ENCODE measurements around the gene CTXND2.
"Not testable (repeated sequence)": the region's sequence is repeated elsewhere in the genome, so short reads cannot be mapped to it uniquely, and the experiment has no call there.

The CTXND2 gene

DNA sequence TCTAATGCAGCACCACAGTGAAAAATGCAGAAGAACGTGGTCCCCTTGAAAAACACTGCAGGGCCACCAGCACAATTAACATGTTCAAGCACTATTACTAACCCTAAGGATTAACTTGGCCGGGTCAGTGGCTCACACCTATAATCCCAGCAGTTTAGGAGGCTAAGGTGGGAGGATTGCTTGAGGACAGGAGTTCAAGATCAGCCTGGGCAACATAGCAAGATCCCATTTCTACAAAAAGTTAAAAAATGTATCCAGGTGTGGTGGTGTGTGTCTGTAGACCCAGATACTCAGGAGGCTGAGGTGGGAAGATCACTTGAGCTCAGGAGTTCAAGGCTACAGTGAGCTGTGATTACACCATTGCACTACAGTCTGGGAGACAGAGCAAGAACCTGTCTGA lies 13.4 kb upstream of the CTXND2 start:
- FAIRE-seq (no peak), DNase-seq (ENCODE audit: insufficient read length) (no peak)
- TF ChIP-seq TAF1 (IDR thresholded peaks at IDR 0.05; ENCODE audit: borderline replicate concordance, low read depth, low read length) (no peak), POLR2A (IDR thresholded peaks at IDR 0.05; ENCODE audit: low read depth, low read length) (no peak), POLR2AphosphoS5 (IDR thresholded peaks at IDR 0.05; ENCODE audit: low read depth, low read length) (no peak)

DNA sequence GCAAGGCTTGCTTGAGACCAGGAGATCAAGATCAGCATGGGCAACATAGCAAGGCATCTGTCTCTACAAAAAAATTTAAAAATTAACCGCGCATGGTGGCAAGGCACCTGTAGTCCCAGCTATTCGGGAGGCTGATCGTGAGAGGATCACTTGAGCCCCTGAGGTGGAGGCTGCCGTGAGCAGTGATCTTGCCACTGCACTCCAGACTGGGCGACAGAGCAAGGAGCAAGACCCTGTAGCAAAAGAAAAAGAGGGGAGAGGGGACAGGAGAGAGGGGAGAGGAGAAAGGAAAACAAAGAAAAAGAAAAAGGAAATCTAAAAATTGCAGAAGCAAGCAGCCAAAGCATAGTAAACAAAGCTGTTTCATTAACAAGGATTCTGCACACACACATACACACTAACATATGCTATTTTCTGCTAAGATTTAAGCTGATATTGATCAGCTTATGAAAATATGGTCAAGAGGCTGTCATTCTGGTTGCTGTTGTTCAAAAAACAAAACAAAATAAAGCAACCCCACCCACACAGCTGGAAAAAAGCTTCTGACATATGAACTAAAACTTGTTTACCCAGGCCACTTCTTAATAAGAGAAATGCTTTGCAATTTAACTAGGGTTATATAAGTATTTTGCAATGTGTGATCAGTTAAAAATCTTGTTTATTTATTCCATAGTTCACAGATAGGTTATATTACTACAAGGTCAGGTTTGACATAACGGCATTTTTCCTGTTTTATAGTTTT lies 12.3 kb upstream of the CTXND2 start:
- TF ChIP-seq POLR2A (IDR thresholded peaks at IDR 0.05; ENCODE audit: low read depth, low read length) (no peak), TAF1 (IDR thresholded peaks at IDR 0.05; ENCODE audit: borderline replicate concordance, low read depth, low read length) (no peak), POLR2AphosphoS5 (IDR thresholded peaks at IDR 0.05; ENCODE audit: low read depth, low read length) (no peak)
- no peak for DNase-seq (ENCODE audit: insufficient read length)
- no peak for FAIRE-seq

DNA sequence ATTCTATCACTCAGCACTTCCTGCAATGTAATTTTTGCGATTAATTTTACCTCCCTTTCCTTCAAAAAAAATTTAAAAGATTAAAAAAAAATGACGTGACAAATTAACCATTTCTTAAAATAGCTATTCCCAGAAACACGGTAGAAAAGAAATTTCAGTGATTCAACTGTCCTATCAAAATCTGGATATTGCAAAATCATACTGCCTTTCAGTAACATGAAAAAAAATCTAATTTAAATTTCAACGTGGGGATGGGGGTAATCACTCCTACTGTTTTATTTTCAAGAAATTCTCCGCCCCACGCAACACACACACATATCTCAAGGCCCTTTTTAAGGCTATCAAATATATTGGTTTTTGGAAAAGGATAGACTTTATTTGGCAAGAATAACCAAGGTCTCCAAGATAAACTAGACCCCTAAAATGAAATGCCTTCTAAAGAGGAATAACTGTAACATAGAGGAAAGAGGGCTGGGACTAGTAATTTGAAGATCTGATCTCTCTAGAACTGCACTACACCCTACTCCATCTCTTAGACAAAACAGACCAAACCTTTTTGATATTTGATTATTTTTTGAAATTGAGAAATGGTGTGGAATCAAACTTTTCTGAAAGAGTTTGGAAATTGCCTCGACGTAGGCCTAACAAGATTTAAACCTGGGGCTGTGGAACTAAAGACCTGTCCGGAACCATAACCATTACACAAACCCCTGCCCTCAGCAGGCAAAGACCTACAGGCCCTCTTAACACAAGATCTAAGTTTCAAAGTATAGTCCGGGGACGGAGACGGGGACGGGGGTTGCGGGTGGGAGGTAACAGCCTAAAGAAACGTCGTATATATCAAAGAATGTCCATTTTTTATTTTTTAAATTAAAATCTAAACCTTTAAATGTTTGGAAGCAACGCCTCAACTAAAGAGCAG lies 11.5 kb upstream of the CTXND2 start:
- FAIRE-seq (peak; percentile 33), DNase-seq (ENCODE audit: insufficient read length) (no peak)
- TF ChIP-seq TAF1 (IDR thresholded peaks at IDR 0.05; ENCODE audit: borderline replicate concordance, low read depth, low read length) = no peak
- TF ChIP-seq POLR2AphosphoS5 (IDR thresholded peaks at IDR 0.05; ENCODE audit: low read depth, low read length) = no peak
- TF ChIP-seq POLR2A (IDR thresholded peaks at IDR 0.05; ENCODE audit: low read depth, low read length) = no peak

DNA sequence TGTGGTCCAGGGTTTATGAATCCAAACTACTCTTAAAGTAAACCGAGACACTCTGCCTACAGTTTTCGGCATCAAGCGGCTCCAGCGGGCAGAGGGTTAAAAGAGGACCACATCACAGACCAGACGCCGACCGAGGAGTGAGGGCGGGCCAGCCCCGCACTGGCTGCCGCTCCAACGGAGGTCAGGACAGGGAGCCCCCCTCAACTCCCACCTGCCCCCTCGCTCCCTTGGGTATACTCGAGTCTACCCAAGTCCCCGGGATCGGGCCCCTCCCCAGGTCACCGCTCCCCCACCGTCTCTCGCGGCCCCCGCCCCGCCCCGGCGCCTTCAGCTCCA lies 10.8 kb upstream of the CTXND2 start:
- TF ChIP-seq TAF1 (IDR thresholded peaks at IDR 0.05; ENCODE audit: borderline replicate concordance, low read depth, low read length) (no peak), POLR2A (IDR thresholded peaks at IDR 0.05; ENCODE audit: low read depth, low read length) (no peak), POLR2AphosphoS5 (IDR thresholded peaks at IDR 0.05; ENCODE audit: low read depth, low read length) (no peak)
- FAIRE-seq = no peak
- DNase-seq (ENCODE audit: insufficient read length) = no peak

DNA sequence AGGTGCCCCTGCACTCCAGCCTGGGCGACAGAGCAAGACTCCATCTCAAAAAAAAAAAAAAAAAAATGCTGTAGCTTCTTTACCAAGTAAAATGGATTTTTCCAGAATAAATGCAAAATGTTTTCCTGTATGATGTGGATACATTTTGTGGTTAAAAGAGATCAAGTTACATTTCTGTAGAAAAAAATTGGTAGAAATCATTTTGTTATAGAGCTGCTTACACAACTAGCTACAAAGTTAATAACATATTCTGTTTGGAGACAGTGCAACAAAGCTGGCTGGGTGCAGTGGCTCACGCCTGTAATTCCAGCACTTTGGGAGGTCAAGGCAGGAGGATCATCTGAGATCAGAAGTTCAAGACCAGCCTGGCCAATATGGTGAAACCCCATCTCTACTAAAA lies 8.0 kb upstream of the CTXND2 start:
- FAIRE-seq; DNase-seq (ENCODE audit: insufficient read length): not testable (repeated sequence)

DNA sequence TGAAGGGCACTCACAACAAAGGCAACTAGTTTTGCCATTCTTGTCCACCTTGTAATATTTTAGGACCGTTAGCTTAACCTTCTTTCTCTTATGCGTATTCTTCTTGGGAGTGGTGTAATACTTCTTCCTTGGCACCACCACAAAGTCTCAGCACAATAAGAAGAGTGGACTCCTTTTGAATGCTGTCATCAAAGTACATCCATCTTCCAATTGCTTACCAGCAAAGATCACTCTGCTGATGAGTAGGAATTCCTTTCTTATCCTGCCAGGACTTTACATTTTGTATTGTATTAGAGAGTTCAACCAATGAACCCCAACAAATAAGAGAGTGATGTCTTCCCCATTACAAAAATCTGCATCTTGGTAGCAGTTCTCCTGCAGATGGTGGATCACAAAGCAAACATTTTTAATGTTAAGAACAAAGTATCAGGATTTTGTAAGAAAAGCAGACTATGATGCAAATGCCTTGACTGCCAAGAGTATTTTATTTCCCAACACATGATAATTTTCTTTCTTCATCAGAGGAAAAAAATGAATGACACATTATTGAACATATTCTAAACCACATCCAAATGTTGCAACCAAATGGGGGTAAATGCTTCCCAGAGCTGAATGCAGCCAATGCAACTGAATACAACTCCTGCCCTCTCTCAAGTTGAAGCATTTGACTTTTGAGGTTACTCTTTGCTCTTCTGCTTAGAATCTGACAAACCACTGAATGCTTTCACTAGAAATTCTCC lies 5.4 kb upstream of the CTXND2 start:
- TF ChIP-seq POLR2AphosphoS5 (IDR thresholded peaks at IDR 0.05; ENCODE audit: low read depth, low read length) (no peak), POLR2A (IDR thresholded peaks at IDR 0.05; ENCODE audit: low read depth, low read length) (no peak), TAF1 (IDR thresholded peaks at IDR 0.05; ENCODE audit: borderline replicate concordance, low read depth, low read length) (no peak)
- DNase-seq (ENCODE audit: insufficient read length) = no peak
- FAIRE-seq = no peak

DNA sequence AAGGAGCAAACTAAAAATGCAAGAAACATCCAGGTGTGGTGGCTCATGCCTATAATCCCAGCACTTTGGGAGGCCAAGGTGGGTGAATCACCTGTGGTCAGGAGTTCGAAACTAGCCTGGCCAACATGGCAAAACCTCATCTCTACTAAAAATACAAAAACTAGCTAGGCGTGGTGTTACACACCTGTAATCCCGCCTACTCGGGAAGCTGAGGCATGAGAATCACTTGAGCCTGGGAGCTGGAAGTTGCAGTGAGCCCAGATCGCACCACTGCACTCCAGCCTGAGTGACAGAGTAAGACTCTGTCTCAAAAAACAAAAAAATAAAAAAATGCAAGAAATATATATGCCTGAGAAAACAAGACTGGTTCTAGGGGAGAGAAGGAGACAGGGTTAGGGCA lies 3.8 kb upstream of the CTXND2 start:
- DNase-seq (ENCODE audit: insufficient read length); FAIRE-seq: not testable (repeated sequence)

DNA sequence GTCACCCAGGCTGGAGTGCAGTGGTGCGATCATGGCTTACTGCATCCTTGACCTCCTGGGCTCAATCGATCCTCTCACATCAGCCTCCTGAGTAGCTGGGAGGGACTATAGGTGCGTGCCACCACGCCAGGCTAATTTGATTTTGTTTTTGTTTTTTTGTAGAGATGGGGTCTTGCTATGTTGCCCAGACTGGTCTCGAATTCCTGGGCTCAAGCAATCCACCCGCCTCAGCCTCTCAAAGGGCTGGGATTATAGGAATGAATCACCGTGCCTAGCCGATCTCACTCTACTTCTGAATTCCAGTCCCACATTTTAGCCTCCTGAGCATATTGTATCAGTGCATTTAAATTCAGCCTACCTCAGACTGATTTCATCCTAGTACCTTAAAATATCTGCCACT lies 1.8 kb downstream of the CTXND2 start:
- DNase-seq (ENCODE audit: insufficient read length) (no peak), FAIRE-seq (no peak)
- TF ChIP-seq POLR2A (IDR thresholded peaks at IDR 0.05; ENCODE audit: low read depth, low read length) (no peak), POLR2AphosphoS5 (IDR thresholded peaks at IDR 0.05; ENCODE audit: low read depth, low read length) (no peak)

DNA sequence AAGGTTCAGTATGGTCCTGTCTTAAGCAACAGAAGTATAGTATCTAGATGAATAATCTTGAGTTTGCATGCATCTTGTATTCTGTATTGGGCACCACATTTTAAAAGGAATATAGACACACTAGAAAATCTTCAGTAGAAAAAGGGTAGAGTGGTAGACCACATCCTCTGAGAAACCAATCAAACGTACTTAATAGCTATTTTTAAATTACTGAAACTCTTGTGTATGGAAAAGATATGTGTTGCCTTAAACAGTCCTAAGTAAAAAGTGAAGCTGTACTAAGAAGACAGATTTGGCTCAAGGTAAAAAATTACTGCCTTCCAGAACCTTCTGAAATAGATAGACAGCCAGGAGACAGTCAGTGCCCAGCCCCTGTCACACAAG lies 3.1 kb downstream of the CTXND2 start:
- no peak for FAIRE-seq
- no peak for TF ChIP-seq POLR2AphosphoS5 (IDR thresholded peaks at IDR 0.05; ENCODE audit: low read depth, low read length)
- TF ChIP-seq TAF1 (IDR thresholded peaks at IDR 0.05; ENCODE audit: borderline replicate concordance, low read depth, low read length) = no peak
- TF ChIP-seq POLR2A (IDR thresholded peaks at IDR 0.05; ENCODE audit: low read depth, low read length) = no peak
- no peak for DNase-seq (ENCODE audit: insufficient read length)

DNA sequence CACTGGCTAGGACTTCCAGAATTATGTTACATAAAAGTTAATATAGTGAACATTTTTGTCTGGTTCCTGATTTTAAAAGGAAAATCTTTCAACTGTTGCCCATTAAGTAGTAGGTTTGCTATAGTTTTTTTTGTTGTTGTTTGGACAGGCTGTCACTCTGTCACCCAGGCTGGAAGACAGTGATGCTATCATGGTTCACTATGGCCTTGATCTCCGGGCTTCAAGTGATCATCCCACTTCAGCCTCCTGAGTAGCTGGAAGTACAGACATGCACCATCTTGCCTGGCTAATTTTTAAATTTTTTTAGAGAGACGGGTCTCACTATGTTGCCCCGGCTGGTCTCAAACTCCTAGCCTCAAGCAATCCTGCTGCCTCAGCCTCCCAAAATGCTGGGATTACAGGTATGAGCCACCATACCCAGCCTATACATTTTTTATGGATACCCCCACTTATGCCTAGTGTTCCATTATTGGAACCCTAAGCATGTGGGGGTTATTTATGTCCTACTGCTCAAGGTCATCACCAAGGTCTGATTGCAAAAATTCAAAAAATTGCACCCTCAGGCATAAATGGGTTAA lies 6.5 kb downstream of the CTXND2 start:
- FAIRE-seq = no peak
- DNase-seq (ENCODE audit: insufficient read length) = no peak
- TF ChIP-seq TAF1 (IDR thresholded peaks at IDR 0.05; ENCODE audit: borderline replicate concordance, low read depth, low read length) (no peak), POLR2AphosphoS5 (IDR thresholded peaks at IDR 0.05; ENCODE audit: low read depth, low read length) (no peak), POLR2A (IDR thresholded peaks at IDR 0.05; ENCODE audit: low read depth, low read length) (no peak)

DNA sequence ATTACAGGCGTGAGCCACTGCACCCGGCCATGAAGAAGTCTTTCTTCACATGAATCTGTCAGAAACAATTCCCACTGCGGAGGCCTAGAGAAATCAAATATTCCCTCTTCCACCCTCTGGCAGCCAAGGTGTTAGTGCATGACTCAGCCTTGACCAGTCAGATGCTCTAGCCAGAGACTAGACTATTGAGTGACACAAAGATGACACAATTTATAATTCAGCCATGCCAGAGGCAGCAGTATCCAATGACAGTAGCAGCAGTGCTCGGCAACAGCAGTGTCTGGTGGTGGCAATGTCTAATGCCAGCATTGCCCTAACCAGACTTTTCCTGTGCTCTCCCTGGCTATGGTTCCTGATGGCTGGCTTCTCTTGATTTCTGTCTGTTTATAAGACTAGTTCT lies 8.7 kb downstream of the CTXND2 start:
- FAIRE-seq (no peak), DNase-seq (ENCODE audit: insufficient read length) (no peak)
- TF ChIP-seq POLR2A (IDR thresholded peaks at IDR 0.05; ENCODE audit: low read depth, low read length) (no peak), POLR2AphosphoS5 (IDR thresholded peaks at IDR 0.05; ENCODE audit: low read depth, low read length) (no peak), TAF1 (IDR thresholded peaks at IDR 0.05; ENCODE audit: borderline replicate concordance, low read depth, low read length) (no peak)

DNA sequence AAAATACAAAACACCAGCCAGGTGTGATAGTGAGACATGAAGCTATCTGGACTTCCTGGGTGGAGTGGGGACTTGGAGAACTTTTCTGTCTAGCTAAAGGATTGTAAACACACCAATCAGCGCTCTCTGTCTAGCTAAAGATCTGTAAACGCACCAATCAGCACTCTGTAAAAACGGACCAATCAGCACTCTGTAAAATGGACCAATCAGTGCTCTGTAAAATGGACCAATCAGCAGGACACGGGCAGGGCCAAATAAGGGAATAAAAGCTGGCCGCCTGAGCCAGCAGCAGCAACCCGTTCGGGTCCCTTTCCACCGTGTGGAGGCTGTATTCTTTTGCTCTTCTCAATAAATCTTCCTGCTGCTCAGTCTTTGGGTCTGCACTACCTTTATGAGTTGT lies 12.9 kb downstream of the CTXND2 start:
- FAIRE-seq; DNase-seq (ENCODE audit: insufficient read length): not testable (repeated sequence)
